IPS-20b (cell line): ENCODE measurements around the gene ENOX1.

Source experiments
- H3K27ac ChIP-seq: one replicate; pipeline ENCODE4 v1.5.1; 2013; ENCODE audit warnings: low read length
- H3K27me3 ChIP-seq: 2 replicates; pipeline ENCODE4 v1.6.1; 2013; ENCODE audit warnings: mild to moderate bottlenecking, low read length, inconsistent platforms; ENCODE audit not compliant: insufficient read depth
- H3K36me3 ChIP-seq: 2 replicates; pipeline ENCODE4 v1.6.1; 2013; ENCODE audit warnings: low read depth, mild to moderate bottlenecking, inconsistent platforms, low read length, moderate library complexity; ENCODE audit not compliant: insufficient read depth
- H3K4me1 ChIP-seq: 2 replicates; pipeline ENCODE4 v1.6.1; 2013; ENCODE audit warnings: mild to moderate bottlenecking, control low read depth, inconsistent platforms, low read length, moderate library complexity; ENCODE audit not compliant: insufficient read depth
- H3K4me3 ChIP-seq: 2 replicates; pipeline ENCODE4 v1.5.1; 2013; ENCODE audit warnings: mild to moderate bottlenecking, low read length, inconsistent platforms
- H3K9ac ChIP-seq: 2 replicates; pipeline ENCODE4 v1.6.1; 2013; ENCODE audit warnings: low read depth, mild to moderate bottlenecking, inconsistent platforms, low read length, moderate library complexity
- H3K9me3 ChIP-seq: 2 replicates; pipeline ENCODE4 v1.6.1; 2013; ENCODE audit warnings: mild to moderate bottlenecking, low read depth, low read length, inconsistent platforms; ENCODE audit not compliant: insufficient read depth

The ENOX1 gene

DNA sequence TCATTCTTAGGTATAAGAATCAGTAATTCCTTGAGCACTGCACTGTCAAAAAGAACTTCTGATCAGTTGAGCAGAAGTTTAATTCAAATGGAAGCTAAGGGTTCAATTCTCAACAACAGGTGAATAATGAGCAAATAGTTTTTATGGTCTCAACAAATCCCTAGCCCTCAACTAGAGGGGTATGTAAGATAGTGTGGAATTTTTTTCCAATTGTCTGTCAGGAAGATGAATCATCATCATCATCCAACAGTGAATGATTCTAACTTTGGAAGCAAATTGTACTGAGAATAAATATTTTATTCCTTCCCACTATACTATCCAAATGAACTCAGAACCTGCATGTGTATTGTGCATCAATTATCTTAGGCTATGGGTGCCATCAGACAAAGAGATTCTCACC is 372.7 kb downstream of the ENOX1 start:
- Histone ChIP-seq H3K9ac (no peak overlapping the region), H3K4me3 (no peak overlapping the region), H3K36me3 (no peaks in the 10 kb centered on the region), H3K9me3 (no peaks in the 10 kb centered on the region; the same call in 1 of the 2 replicates), H3K27me3 (no peaks in the 10 kb centered on the region), H3K4me1 (no peaks in the 10 kb centered on the region), H3K27ac (no peak overlapping the region)

GRCh38 chr13:43411741-43412140 is 375.0 kb downstream of the ENOX1 start:
- H3K36me3 ChIP-seq, result no peaks in the 10 kb centered on the region
- H3K9me3 ChIP-seq, result no peaks in the 10 kb centered on the region; the same call in 1 of the 2 replicates
- H3K27me3 ChIP-seq, result no peaks in the 10 kb centered on the region
- H3K9ac ChIP-seq, result no peak overlapping the region
- no peak overlapping the region for H3K27ac ChIP-seq
- H3K4me3 ChIP-seq, result no peak overlapping the region
- H3K4me1 ChIP-seq, result no peaks in the 10 kb centered on the region

DNA sequence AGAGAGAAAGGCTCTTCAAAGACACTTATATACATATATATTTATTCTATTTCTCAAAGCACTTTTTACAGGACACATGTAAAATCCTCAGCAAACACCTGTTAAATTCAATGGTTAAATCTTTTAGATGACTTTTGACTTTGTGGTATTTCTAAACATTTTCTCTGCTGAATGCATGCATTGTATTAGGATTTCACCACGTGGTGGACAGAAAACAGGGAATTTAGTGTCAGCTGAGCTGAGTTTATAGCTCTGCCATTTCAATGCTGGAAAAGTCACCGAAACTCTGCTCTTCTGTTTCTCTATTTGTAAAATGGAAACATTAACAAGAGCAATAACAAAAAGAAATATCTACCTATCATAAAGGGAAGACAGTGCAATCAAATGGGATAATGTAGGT is 375.6 kb downstream of the ENOX1 start:
- no peaks in the 10 kb centered on the region for H3K36me3 ChIP-seq
- H3K9ac ChIP-seq, result no peak overlapping the region
- H3K4me3 ChIP-seq, result no peak overlapping the region
- H3K27me3 ChIP-seq, result no peaks in the 10 kb centered on the region
- H3K4me1 ChIP-seq, result no peaks in the 10 kb centered on the region
- no peaks in the 10 kb centered on the region for H3K9me3 ChIP-seq
- H3K27ac ChIP-seq, result no peak overlapping the region

GRCh38 chr13:43408274-43408673 is 378.5 kb downstream of the ENOX1 start:
- no peaks in the 10 kb centered on the region for H3K27me3 ChIP-seq
- no peaks in the 10 kb centered on the region for H3K4me1 ChIP-seq
- H3K9ac ChIP-seq, result no peak overlapping the region
- H3K36me3 ChIP-seq, result no peaks in the 10 kb centered on the region
- no peak overlapping the region for H3K27ac ChIP-seq
- no peaks in the 10 kb centered on the region for H3K9me3 ChIP-seq
- no peak overlapping the region for H3K4me3 ChIP-seq

DNA sequence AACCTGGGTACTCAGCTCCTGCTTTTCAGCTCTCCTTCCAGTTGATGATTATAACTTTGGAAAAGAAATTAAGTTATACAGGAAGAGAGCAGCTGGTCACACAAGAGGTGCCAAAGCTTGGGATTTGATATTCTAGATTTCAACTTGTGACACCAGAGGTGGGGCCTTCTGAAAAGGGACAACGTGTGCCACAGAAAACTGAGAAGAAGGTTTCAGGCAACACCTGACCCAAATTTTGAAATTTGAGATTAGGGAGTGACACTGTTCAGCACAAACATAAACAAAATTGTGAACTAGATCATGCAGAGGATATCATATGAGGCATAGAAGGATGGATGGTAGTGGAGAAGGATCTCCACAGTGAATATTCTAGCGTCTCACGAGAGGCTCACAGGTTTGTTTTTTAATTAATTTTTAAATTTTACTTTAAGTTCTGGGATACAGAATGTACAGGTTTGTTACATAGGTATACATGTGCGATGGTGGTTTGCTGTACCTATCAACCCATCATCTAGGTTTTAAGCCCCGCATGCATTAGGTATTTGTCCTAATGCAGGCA is 379.7 kb downstream of the ENOX1 start:
- Histone ChIP-seq H3K36me3 (no peaks in the 10 kb centered on the region), H3K4me1 (no peaks in the 10 kb centered on the region)

GRCh38 chr13:43405457-43405856 is 381.3 kb downstream of the ENOX1 start:
- Histone ChIP-seq H3K9me3 (no peaks in the 10 kb centered on the region), H3K27ac (no peak overlapping the region), H3K9ac (no peak overlapping the region)

More for the DNA sequence above, 379.7 kb downstream of the ENOX1 start:
- Histone ChIP-seq H3K9me3 (no peaks in the 10 kb centered on the region), H3K4me3 (no peak overlapping the region), H3K27ac (no peak overlapping the region), H3K9ac (no peak overlapping the region), H3K27me3 (no peaks in the 10 kb centered on the region)

GRCh38 chr13:43402380-43402779 is 384.4 kb downstream of the ENOX1 start:
- no peak overlapping the region for H3K4me3 ChIP-seq
- H3K36me3 ChIP-seq, result no peaks in the 10 kb centered on the region
- no peaks in the 10 kb centered on the region for H3K4me1 ChIP-seq
- H3K9ac ChIP-seq, result no peak overlapping the region
- no peaks in the 10 kb centered on the region for H3K9me3 ChIP-seq
- no peaks in the 10 kb centered on the region for H3K27me3 ChIP-seq
- H3K27ac ChIP-seq, result no peak overlapping the region

More at GRCh38 chr13:43405457-43405856, 381.3 kb downstream of the ENOX1 start:
- Histone ChIP-seq H3K4me3 (no peak overlapping the region), H3K36me3 (no peaks in the 10 kb centered on the region), H3K4me1 (no peaks in the 10 kb centered on the region), H3K27me3 (no peaks in the 10 kb centered on the region)

DNA sequence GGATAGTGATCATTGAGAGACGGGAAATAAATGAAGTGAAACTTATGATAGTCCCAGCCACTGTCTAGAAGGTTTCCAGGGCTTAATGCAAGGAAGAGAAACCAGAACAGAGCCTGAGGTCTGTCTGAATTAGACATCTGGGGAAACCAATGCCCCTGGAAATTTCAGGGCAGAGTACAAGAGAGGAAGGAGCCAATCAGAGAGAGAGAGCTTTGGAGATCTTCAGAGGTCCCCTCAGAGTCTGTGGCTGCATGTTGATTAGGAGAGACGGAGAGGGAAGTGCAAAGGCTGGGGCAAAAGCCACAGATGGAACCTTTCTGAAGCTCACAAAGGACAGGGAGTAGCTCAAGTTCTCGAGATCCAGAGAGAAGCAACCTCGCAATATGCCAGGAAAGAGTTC is 385.4 kb downstream of the ENOX1 start:
- no peak overlapping the region for H3K27ac ChIP-seq
- H3K4me3 ChIP-seq, result no peak overlapping the region
- no peaks in the 10 kb centered on the region for H3K9me3 ChIP-seq
- H3K9ac ChIP-seq, result no peak overlapping the region
- H3K4me1 ChIP-seq, result no peaks in the 10 kb centered on the region
- H3K36me3 ChIP-seq, result no peaks in the 10 kb centered on the region
- no peaks in the 10 kb centered on the region for H3K27me3 ChIP-seq

- no peaks in the 10 kb centered on the region for H3K36me3 ChIP-seq
- no peaks in the 10 kb centered on the region for H3K9me3 ChIP-seq
- no peak overlapping the region for H3K4me3 ChIP-seq
- no peaks in the 10 kb centered on the region for H3K27me3 ChIP-seq
- no peak overlapping the region for H3K9ac ChIP-seq
- H3K27ac ChIP-seq, result no peak overlapping the region
- no peaks in the 10 kb centered on the region for H3K4me1 ChIP-seq
Measured at GRCh38 chr13:43397111-43397510, 389.7 kb downstream of the ENOX1 start.

GRCh38 chr13:43391036-43391435 is 395.7 kb downstream of the ENOX1 start:
- no peaks in the 10 kb centered on the region for H3K27me3 ChIP-seq
- no peak overlapping the region for H3K9ac ChIP-seq
- H3K4me1 ChIP-seq, result no peaks in the 10 kb centered on the region
- no peaks in the 10 kb centered on the region for H3K36me3 ChIP-seq
- H3K4me3 ChIP-seq, result no peak overlapping the region
- no peak overlapping the region for H3K27ac ChIP-seq
- H3K9me3 ChIP-seq, result no peaks in the 10 kb centered on the region

DNA sequence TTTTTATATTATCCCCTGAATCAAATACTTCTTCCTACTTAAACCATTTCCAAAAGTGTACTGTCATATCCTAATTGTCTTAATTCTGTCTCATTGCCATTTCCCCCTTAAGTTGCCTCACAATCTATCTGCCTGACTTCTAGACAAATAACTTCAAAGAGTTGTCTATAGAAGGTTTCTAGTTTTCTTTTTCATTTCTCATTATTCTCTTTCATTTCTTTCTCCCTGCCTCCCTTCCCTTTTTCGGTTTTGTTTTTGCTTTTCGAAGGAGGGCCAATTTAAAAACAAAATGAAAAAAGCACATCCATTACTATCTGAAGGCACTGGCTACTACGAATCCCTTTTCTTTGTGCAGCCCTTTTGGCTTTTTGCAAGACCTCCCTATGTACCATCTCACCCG is 396.2 kb downstream of the ENOX1 start:
- H3K4me3 ChIP-seq, result no peak overlapping the region
- no peaks in the 10 kb centered on the region for H3K27me3 ChIP-seq
- H3K9ac ChIP-seq, result no peak overlapping the region
- H3K27ac ChIP-seq, result no peak overlapping the region
- no peaks in the 10 kb centered on the region for H3K36me3 ChIP-seq
- no peaks in the 10 kb centered on the region for H3K4me1 ChIP-seq
- H3K9me3 ChIP-seq, result no peaks in the 10 kb centered on the region

DNA sequence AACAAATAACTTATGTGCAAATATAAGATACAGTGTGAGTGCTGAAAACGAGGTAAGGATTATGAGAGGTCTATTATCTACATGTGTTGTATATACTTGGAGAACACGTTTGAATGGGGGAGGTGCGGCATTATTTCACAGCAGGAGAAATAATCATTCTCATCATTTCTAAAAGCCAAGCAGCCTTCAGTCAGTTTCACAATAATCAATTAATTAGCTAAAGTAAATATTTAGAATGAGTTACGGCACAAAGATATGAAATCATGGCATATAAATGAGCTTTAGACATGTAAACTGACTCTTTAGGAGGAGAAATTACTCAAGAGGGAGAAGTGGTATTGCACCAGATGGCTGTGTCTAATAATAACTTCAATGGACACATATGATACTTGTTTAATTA is 396.8 kb downstream of the ENOX1 start:
- Histone ChIP-seq H3K27me3 (no peaks in the 10 kb centered on the region), H3K9me3 (no peaks in the 10 kb centered on the region), H3K27ac (no peak overlapping the region), H3K9ac (no peak overlapping the region), H3K36me3 (no peaks in the 10 kb centered on the region), H3K4me3 (no peak overlapping the region), H3K4me1 (no peaks in the 10 kb centered on the region)
